Stimulated activated CD8-positive, alpha-beta memory T cell treated with anti-CD3 and anti-CD28 coated beads, Interleukin-15, amount 100 ng/mL, for 4 hours (primary cell): ENCODE measurements around the gene EFCAB11.
A peak's percentile ranks its signal among the peaks of the same experiment; 100 is the strongest.

Source experiments
- DNase-seq, 2 donors: peaks; one replicate each; pipeline ENCODE4 v3.0.0-alpha.2; 2020; ENCODE audit warnings: low read depth in 2 of 2

EFCAB11 gene

GRCh38 chr14:89767861-89768268, 186.7 kb downstream of the EFCAB11 start:
- DNase-seq = peak; percentile 17 to 49

- DNase-seq = no peak
These were observed 187.4 kb downstream of the EFCAB11 start for GRCh38 chr14:89767131-89767530.

GRCh38 chr14:89765346-89765745, 189.2 kb downstream of the EFCAB11 start:
- no peak for DNase-seq

- no peak for DNase-seq
These were observed 194.4 kb downstream of the EFCAB11 start for GRCh38 chr14:89760086-89760485.

- DNase-seq = no peak
These were observed 197.1 kb downstream of the EFCAB11 start for GRCh38 chr14:89757313-89757939.

- no peak for DNase-seq
These were observed 198.7 kb downstream of the EFCAB11 start for GRCh38 chr14:89755816-89756215.

- DNase-seq = no peak
These were observed 200.6 kb downstream of the EFCAB11 start for GRCh38 chr14:89753828-89754412.

- no peak for DNase-seq
These were observed 203.6 kb downstream of the EFCAB11 start for GRCh38 chr14:89750908-89751392.

- no peak for DNase-seq
These were observed 204.2 kb downstream of the EFCAB11 start for GRCh38 chr14:89750281-89750755.

- DNase-seq = no peak
These were observed 206.5 kb downstream of the EFCAB11 start for GRCh38 chr14:89748004-89748403.

GRCh38 chr14:89747126-89747525, 207.4 kb downstream of the EFCAB11 start:
- no peak for DNase-seq

- no peak for DNase-seq
These were observed 207.9 kb downstream of the EFCAB11 start for GRCh38 chr14:89746654-89747053.

GRCh38 chr14:89746135-89746534, 208.4 kb downstream of the EFCAB11 start:
- DNase-seq = no peak
